GM12865 (cell line): ENCODE results near the gene ZBTB46.

Experiments
- DNase-seq: peaks from one replicate; pipeline ENCODE4 v3.0.0; 2010; ENCODE audit warnings: low read depth
- H3K4me3 ChIP-seq: 2 replicates; pipeline ENCODE4 v1.5.1; 2011; ENCODE audit warnings: mild to moderate bottlenecking, low read depth, low read length, control low read depth
- CTCF ChIP-seq: IDR thresholded peaks from 2 replicates; pipeline ENCODE4 v1.5.1; 2011; ENCODE audit warnings: low read length, control low read depth, low read depth, inconsistent platforms; ENCODE audit not compliant: insufficient read depth; ENCODE audit errors: missing control alignments

Gene ZBTB46

GRCh38 chr20:63843222-63843621 lies 12.2 kb upstream of the ZBTB46 start:
- no peak for DNase-seq

GRCh38 chr20:63842258-63842657 lies 11.2 kb upstream of the ZBTB46 start:
- no peak for DNase-seq
- no peak for TF ChIP-seq CTCF
- H3K4me3 ChIP-seq = no peak overlapping the region

More at GRCh38 chr20:63843222-63843621, 12.2 kb upstream of the ZBTB46 start:
- H3K4me3 ChIP-seq = no peak overlapping the region
- no peak for TF ChIP-seq CTCF

- DNase-seq = no peak
- H3K4me3 ChIP-seq = no peak overlapping the region
- TF ChIP-seq CTCF = no peak
These were observed 9.4 kb upstream of the ZBTB46 start for GRCh38 chr20:63840405-63840828.

- no peak overlapping the region for H3K4me3 ChIP-seq
- no peak for TF ChIP-seq CTCF
- DNase-seq = no peak
These were observed 8.6 kb upstream of the ZBTB46 start for GRCh38 chr20:63839620-63840019.

- DNase-seq = no peak
- no peak for TF ChIP-seq CTCF
- H3K4me3 ChIP-seq = no peak overlapping the region
These were observed 6.4 kb upstream of the ZBTB46 start for GRCh38 chr20:63837479-63837878.

GRCh38 chr20:63836458-63837344 lies 5.6 kb upstream of the ZBTB46 start:
- no peak for TF ChIP-seq CTCF
- DNase-seq = no peak
- no peak overlapping the region for H3K4me3 ChIP-seq
